ENCODE results near the gene EFCAB11. TPM values are rescaled to one million over a fixed set of nuclear protein-coding genes. Genes with fewer than 3 reads are reported as not detected.

The EFCAB11 gene
- total RNA-seq, 3 donors from 2014 or later (not counting 1 experiment from before 2014, with no cell fraction given), result 3.9 to 5.2 (median 4.0) TPM

GRCh38 chr14:89828471-89829165, 125.9 kb downstream of the EFCAB11 start:
- H3K27me3 Mint-ChIP-seq (ENCODE audit: low read depth in 2 of 2), result peaks cover 13 to 20% of the 10 kb centered on the region in 2 donors
- no peaks in the 10 kb centered on the region for H3K36me3 ChIP-seq (ENCODE audit: control insufficient read depth, insufficient read depth, low read length)
- 89% methylated on average over 2 of the region's 5 CpGs for WGBS (ENCODE audit: insufficient coverage)
- intact Hi-C loops (cut with micrococcal nuclease), result no loop called here
- no peak overlapping the region for H3K27ac ChIP-seq (ENCODE audit: low read length)
- H3K9me3 ChIP-seq (ENCODE audit: control insufficient read depth, insufficient read depth, low read length), result no peaks in the 10 kb centered on the region
- H3K4me3 Mint-ChIP-seq, result no peak overlapping the region
- DNase-seq, result no peak
- peaks cover 0 to 9% of the 10 kb centered on the region in 2 donors for H3K4me1 Mint-ChIP-seq
- no peak overlapping the region for H3K27ac Mint-ChIP-seq
- H3K27me3 ChIP-seq (ENCODE audit: control insufficient read depth, insufficient read depth, low read length), result no peaks in the 10 kb centered on the region
- ATAC-seq, result no peak
- H3K36me3 Mint-ChIP-seq, result peaks cover 9% of the 10 kb centered on the region
- TF ChIP-seq CTCF (IDR thresholded peaks at IDR 0.05), result no peak
- H3K9me3 Mint-ChIP-seq, result peaks cover 4 to 6% of the 10 kb centered on the region in 2 donors
- no peak overlapping the region for H3K4me3 ChIP-seq (ENCODE audit: low read length)
- H3K4me1 ChIP-seq (ENCODE audit: control insufficient read depth, insufficient read depth, low read length), result no peaks in the 10 kb centered on the region

- H3K4me3 Mint-ChIP-seq, result no peak overlapping the region
- WGBS (ENCODE audit: insufficient coverage), result 43% methylated on average over 7 of the region's 7 CpGs
- TF ChIP-seq CTCF (IDR thresholded peaks at IDR 0.05), result no peak
These were observed 127.3 kb downstream of the EFCAB11 start for GRCh38 chr14:89827265-89827664.

GRCh38 chr14:89826596-89826995, 127.9 kb downstream of the EFCAB11 start:
- peaks cover 4 to 9% of the 10 kb centered on the region in 2 donors for H3K9me3 Mint-ChIP-seq
- TF ChIP-seq CTCF (IDR thresholded peaks at IDR 0.05), result no peak
- peaks cover 15% of the 10 kb centered on the region for H3K36me3 Mint-ChIP-seq
- H3K27ac ChIP-seq (ENCODE audit: low read length), result no peak overlapping the region
- no peak for DNase-seq
- H3K36me3 ChIP-seq (ENCODE audit: control insufficient read depth, insufficient read depth, low read length), result no peaks in the 10 kb centered on the region
- H3K4me1 Mint-ChIP-seq, result peaks cover 0 to 9% of the 10 kb centered on the region in 2 donors
- no peaks in the 10 kb centered on the region for H3K4me1 ChIP-seq (ENCODE audit: control insufficient read depth, insufficient read depth, low read length)
- no peak overlapping the region for H3K4me3 Mint-ChIP-seq
- H3K27ac Mint-ChIP-seq, result no peak overlapping the region
- no peaks in the 10 kb centered on the region for H3K27me3 ChIP-seq (ENCODE audit: control insufficient read depth, insufficient read depth, low read length)
- no peak for ATAC-seq
- H3K4me3 ChIP-seq (ENCODE audit: low read length), result no peak overlapping the region
- intact Hi-C loops (cut with micrococcal nuclease), result no loop called here
- H3K27me3 Mint-ChIP-seq (ENCODE audit: low read depth in 2 of 2), result peaks cover 14 to 25% of the 10 kb centered on the region in 2 donors
- H3K9me3 ChIP-seq (ENCODE audit: control insufficient read depth, insufficient read depth, low read length), result no peaks in the 10 kb centered on the region
- 87% methylated on average over 3 of the region's 3 CpGs for WGBS (ENCODE audit: insufficient coverage)

More at GRCh38 chr14:89827265-89827664, 127.3 kb downstream of the EFCAB11 start:
- Mint-ChIP-seq H3K9me3 (peaks cover 4 to 9% of the 10 kb centered on the region in 2 donors), H3K36me3 (peaks cover 15% of the 10 kb centered on the region), H3K4me1 (peaks cover 0 to 9% of the 10 kb centered on the region in 2 donors), H3K27me3 (ENCODE audit: low read depth in 2 of 2) (peaks cover 14 to 25% of the 10 kb centered on the region in 2 donors), H3K27ac (no peak overlapping the region)
- intact Hi-C loops (cut with micrococcal nuclease), result no loop called here
- Histone ChIP-seq H3K27me3 (ENCODE audit: control insufficient read depth, insufficient read depth, low read length) (no peaks in the 10 kb centered on the region), H3K27ac (ENCODE audit: low read length) (no peak overlapping the region), H3K4me3 (ENCODE audit: low read length) (no peak overlapping the region), H3K36me3 (ENCODE audit: control insufficient read depth, insufficient read depth, low read length) (no peaks in the 10 kb centered on the region), H3K4me1 (ENCODE audit: control insufficient read depth, insufficient read depth, low read length) (no peaks in the 10 kb centered on the region), H3K9me3 (ENCODE audit: control insufficient read depth, insufficient read depth, low read length) (no peaks in the 10 kb centered on the region)
- ATAC-seq (no peak), DNase-seq (no peak)

All from natural killer cell (primary cell).